Peyer's patch (tissue), 4 donors: ENCODE measurements around the gene MAP7D1.

ENCODE experiments used
- POLR2A ChIP-seq, 2 donors: fragments of 450-650 bp; IDR thresholded peaks; one replicate each; pipeline ENCODE4 v1.5.1; 2017; ENCODE audit warnings: antibody characterized with exemption in 2 of 2, mild to moderate bottlenecking in 2 of 2, moderate library complexity in 2 of 2
- TF ChIP-seq, protein P1 (sequence below), 6 experiments: fragments of 450-650 bp in 4 of 6; fragments of 200-600 bp in 2 of 6; sonication (generic) in 1 of 6; IDR thresholded peaks; one replicate each; pipeline ENCODE4 v1.5.1; 2017 to 2019; ENCODE audit warnings: antibody characterized with exemption in 6 of 6, mild to moderate bottlenecking in 3 of 6, moderate library complexity in 1 of 6

DNA sequence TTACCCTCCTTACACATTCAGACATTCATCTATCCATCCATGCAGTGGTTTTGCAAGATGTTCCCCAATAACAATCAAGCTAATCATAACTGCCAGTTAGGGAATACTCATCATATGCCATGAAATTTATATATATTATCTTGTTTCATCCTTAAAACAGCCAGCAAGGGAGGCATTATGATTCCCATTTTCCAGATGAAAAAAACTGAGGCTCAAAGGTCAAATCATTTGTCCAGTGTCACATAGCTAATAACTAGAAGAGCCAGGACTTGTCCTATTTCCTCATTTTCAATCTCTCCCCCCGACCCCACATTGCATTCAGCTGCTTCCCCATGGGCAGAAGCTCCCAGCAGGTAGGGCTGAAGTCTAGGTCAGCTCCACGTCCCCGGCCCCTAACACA, 23.9 kb upstream of the MAP7D1 start:
- TF ChIP-seq, protein P1, sequence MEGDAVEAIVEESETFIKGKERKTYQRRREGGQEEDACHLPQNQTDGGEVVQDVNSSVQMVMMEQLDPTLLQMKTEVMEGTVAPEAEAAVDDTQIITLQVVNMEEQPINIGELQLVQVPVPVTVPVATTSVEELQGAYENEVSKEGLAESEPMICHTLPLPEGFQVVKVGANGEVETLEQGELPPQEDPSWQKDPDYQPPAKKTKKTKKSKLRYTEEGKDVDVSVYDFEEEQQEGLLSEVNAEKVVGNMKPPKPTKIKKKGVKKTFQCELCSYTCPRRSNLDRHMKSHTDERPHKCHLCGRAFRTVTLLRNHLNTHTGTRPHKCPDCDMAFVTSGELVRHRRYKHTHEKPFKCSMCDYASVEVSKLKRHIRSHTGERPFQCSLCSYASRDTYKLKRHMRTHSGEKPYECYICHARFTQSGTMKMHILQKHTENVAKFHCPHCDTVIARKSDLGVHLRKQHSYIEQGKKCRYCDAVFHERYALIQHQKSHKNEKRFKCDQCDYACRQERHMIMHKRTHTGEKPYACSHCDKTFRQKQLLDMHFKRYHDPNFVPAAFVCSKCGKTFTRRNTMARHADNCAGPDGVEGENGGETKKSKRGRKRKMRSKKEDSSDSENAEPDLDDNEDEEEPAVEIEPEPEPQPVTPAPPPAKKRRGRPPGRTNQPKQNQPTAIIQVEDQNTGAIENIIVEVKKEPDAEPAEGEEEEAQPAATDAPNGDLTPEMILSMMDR (IDR thresholded peaks at IDR 0.05): no peak
- TF ChIP-seq POLR2A (IDR thresholded peaks at IDR 0.05): no peak
